Thoracic aorta (tissue), 2 donors: ENCODE data around the gene DSTN. TPM values are rescaled to one million over a fixed set of nuclear protein-coding genes. Genes with fewer than 3 reads are reported as not detected.

Experiments used
- ATAC-seq: fragments of 150-250 bp; one replicate; pipeline ENCODE4 v1.8.0; 2017; ENCODE audit warnings: low read depth; ENCODE audit not compliant: insufficient number of reproducible peaks, low FRiP score
- DNase-seq: peaks from one replicate; pipeline ENCODE4 v3.0.0-alpha.2; 2020; ENCODE audit warnings: low spot score
- H3K27ac ChIP-seq, 2 donors: fragments of 200-600 bp; sonication (generic); 1 replicate in 1 of 2; 2 replicates in 1 of 2; pipeline ENCODE4 v1.5.1; 2016; ENCODE audit warnings: mild to moderate bottlenecking in 2 of 2, moderate library complexity in 2 of 2
- H3K27me3 ChIP-seq: fragments of 200-600 bp; sonication (generic); replicated peaks from 2 replicates; pipeline ENCODE4 v1.6.0; 2016; ENCODE audit warnings: mild to moderate bottlenecking; ENCODE audit not compliant: insufficient read depth
- H3K36me3 ChIP-seq: fragments of 200-600 bp; sonication (generic); one replicate; pipeline ENCODE4 v1.5.1; 2016
- H3K4me1 ChIP-seq, 2 donors: fragments of 200-600 bp; sonication (generic); 1 replicate in 1 of 2; 2 replicates in 1 of 2; pipeline versions ENCODE4 v1.5.1 to v1.6.0; 2016; ENCODE audit warnings: low read depth in 2 of 2, mild to moderate bottlenecking in 1 of 2; ENCODE audit not compliant: control insufficient read depth in 1 of 2
- H3K4me3 ChIP-seq: fragments of 200-600 bp; sonication (generic); 2 replicates; pipeline ENCODE4 v1.5.1; 2016; ENCODE audit warnings: mild to moderate bottlenecking
- H3K9me3 ChIP-seq: fragments of 200-600 bp; sonication (generic); 2 replicates; pipeline ENCODE4 v1.5.1; 2016
- total RNA-seq, 2 donors: library from RNA; depleted of rRNA; stranded (reverse); fragments of >200 nt; gene quantifications; one replicate each; pipeline versions ENCODE4 v1.1.0 to v1.2.3, GENCODE V29; 2016
- TF ChIP-seq, protein P1 (sequence below): fragments of 200-600 bp; sonication (generic); IDR thresholded peaks from one replicate; pipeline ENCODE4 v1.5.1; 2019; ENCODE audit warnings: antibody characterized with exemption

The DSTN gene
- total RNA-seq, 2 donors from 2014 or later = 1,342 to 1,977 TPM

- no peak for ATAC-seq
Measured at GRCh38 chr20:17613328-17614175, 43.7 kb downstream of the DSTN start.

GRCh38 chr20:17614176-17614811 is 44.4 kb downstream of the DSTN start:
- Histone ChIP-seq H3K9me3 (no peaks in the 10 kb centered on the region), H3K4me1 (peaks cover 49 to 69% of the 10 kb centered on the region in 2 donors), H3K27me3 (no peaks in the 10 kb centered on the region), H3K4me3 (peak overlapping the region; percentile 56), H3K27ac (peak overlapping the region; percentile 83 to 87), H3K36me3 (peaks cover 24% of the 10 kb centered on the region)
- ATAC-seq (peak; percentile 18), DNase-seq (no peak)
- TF ChIP-seq, protein P1, sequence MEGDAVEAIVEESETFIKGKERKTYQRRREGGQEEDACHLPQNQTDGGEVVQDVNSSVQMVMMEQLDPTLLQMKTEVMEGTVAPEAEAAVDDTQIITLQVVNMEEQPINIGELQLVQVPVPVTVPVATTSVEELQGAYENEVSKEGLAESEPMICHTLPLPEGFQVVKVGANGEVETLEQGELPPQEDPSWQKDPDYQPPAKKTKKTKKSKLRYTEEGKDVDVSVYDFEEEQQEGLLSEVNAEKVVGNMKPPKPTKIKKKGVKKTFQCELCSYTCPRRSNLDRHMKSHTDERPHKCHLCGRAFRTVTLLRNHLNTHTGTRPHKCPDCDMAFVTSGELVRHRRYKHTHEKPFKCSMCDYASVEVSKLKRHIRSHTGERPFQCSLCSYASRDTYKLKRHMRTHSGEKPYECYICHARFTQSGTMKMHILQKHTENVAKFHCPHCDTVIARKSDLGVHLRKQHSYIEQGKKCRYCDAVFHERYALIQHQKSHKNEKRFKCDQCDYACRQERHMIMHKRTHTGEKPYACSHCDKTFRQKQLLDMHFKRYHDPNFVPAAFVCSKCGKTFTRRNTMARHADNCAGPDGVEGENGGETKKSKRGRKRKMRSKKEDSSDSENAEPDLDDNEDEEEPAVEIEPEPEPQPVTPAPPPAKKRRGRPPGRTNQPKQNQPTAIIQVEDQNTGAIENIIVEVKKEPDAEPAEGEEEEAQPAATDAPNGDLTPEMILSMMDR = no peak

More at GRCh38 chr20:17613328-17614175, 43.7 kb downstream of the DSTN start:
- DNase-seq = no peak
- no peak overlapping the region for H3K4me3 ChIP-seq
- H3K36me3 ChIP-seq = peaks cover 25% of the 10 kb centered on the region
- peaks cover 56 to 76% of the 10 kb centered on the region in 2 donors for H3K4me1 ChIP-seq
- no peaks in the 10 kb centered on the region for H3K27me3 ChIP-seq
- H3K27ac ChIP-seq = peak overlapping the region; percentile 83 to 87
- no peaks in the 10 kb centered on the region for H3K9me3 ChIP-seq
- TF ChIP-seq, protein P1 = no peak

DNA sequence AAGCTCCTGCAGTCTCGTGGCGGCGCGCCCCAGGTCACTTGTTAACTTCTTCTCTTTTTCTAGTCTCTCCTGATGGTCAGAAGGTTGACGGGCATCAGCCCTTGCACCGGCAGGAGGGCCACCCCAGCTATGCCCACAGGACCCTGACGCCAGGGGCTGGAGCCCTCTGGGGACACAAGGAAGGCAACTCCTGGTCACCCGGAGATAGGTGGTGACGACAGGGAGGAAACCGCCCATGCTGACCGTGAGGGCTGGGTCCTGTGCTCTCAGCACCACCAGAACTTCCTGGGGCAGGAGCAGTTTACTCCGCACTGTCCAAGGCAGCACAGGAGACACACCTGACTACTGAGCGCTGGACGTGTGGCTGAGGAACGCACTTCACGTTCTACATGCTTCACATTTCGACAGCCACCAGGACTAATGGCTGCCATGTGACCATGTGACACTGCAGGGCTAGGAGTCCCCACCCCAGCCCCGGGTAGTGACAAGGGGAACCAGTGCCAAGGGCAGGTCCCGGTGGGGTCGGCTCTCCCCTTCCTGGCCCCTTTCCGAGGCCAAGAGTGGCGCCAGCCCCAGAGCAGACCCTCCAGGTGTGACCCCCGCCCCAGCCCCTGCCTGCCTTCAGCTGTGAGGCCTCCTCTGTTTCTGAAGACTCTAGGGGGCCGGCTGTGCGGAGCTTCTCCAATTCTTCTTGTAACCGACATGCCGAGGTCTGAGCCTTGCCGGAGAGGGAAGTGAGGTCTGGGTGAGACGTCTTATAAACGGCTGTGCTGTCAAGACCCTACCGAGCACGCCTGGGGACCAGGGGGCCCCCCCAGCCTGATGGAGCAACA is 45.2 kb downstream of the DSTN start:
- ATAC-seq (no peak), DNase-seq (no peak)
- H3K27ac ChIP-seq = peak overlapping the region; percentile 83 to 87
- H3K4me1 ChIP-seq = peaks cover 41 to 62% of the 10 kb centered on the region in 2 donors
- H3K27me3 ChIP-seq = no peaks in the 10 kb centered on the region
- TF ChIP-seq, protein P1 = no peak
- peak overlapping the region; percentile 56 for H3K4me3 ChIP-seq
- no peaks in the 10 kb centered on the region for H3K9me3 ChIP-seq
- peaks cover 25% of the 10 kb centered on the region for H3K36me3 ChIP-seq

DNA sequence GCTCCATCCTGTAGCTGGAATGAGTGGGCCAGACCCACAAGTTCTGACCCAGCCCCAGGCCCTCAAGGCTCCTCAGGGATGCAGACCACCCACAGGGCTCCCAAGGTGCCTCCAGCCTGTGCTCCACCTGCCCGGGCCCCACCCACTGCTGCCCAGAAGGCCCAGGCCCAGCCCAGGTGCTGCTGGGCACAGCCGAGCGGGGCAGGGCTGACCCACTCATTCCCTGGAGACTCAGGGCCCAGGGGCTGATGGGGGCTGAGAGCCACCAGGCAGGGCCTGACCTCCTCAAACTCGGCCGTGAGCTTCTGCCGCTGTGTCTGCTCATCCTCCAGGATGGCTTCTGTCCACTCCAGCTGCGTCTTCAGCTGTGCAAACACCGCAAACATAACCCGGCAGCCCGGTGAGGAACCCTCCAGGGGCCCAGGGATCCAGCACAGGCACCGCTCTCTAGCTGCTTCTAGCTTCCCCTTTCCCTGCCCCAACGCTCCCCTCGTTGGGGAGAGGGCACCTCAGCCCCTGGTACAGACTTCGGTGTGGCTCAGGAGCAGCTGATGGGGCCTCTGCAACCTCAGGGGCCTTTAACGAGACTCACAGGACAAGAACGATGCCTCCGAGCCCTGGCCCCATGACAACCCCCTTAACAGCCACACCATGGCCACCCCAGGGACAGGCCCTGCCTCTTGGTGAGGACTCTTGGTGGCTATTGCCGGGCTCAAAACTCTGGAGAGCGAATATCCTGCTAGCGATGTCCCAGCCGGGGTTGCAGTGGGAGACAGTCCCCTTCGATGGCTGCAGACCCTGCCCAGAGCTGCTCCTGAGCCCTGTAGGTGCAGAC is 46.0 kb downstream of the DSTN start:
- ATAC-seq (no peak), DNase-seq (no peak)
- Histone ChIP-seq H3K27me3 (no peaks in the 10 kb centered on the region), H3K4me1 (peaks cover 33 to 54% of the 10 kb centered on the region in 2 donors), H3K9me3 (no peaks in the 10 kb centered on the region), H3K4me3 (no peak overlapping the region), H3K27ac (peak overlapping the region; percentile 83 to 87), H3K36me3 (peaks cover 28% of the 10 kb centered on the region)
- TF ChIP-seq, protein P1 = no peak
